NCI-H1092 (cell line): ENCODE measurements around the gene AGO1.

Experiments used
- DNase-seq: peaks from one replicate; lab custom pipeline; 2025; lab: John Stamatoyannopoulos, UW

The AGO1 gene

GRCh38 chr1:35882945-35883634 is at the start of gene AGO1:
Gene AGO1 (plus strand): TSS chr1:35883209. CDS start chr1:35883422, 213 bp downstream.
- peak; percentile 95 for DNase-seq

DNA sequence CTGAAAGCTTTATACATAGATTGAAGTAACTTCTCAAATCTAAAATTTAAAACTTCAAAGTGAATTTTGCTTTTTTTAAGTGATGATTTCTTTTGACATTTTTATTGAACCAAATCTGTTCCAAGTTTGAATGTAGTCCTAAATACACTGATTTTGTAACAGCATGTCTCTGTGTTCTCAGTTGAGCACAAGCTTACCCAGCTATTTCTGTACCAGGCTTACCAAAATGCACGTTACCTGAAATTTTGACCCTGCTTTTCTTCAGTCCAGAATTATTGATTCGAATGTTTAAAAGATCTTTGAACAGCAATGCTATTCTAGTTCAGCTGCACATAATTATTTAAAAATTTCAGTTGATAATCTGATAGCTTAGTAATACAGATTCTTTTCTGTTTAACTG is 49.6 kb upstream of the AGO1 start:
- no peak for DNase-seq

DNA sequence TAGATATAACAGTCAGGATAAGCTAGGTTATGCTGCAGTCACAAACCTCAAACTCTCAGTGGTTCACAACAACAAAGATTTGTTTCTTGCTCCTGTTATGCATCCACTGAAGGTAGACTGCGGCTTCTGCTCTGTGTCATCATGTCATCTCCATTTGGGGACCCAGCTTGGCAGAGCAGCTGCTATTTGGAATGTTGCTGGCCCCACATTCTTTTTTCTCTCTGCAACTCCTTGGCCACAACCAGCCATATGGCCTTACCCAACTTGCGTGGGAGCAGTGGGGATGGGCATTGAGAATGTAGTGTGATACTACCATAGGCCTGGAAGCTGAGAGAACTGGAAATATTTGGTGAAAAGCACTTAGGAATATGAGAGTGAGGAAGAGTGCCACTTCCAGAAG is 48.8 kb upstream of the AGO1 start:
- no peak for DNase-seq

DNA sequence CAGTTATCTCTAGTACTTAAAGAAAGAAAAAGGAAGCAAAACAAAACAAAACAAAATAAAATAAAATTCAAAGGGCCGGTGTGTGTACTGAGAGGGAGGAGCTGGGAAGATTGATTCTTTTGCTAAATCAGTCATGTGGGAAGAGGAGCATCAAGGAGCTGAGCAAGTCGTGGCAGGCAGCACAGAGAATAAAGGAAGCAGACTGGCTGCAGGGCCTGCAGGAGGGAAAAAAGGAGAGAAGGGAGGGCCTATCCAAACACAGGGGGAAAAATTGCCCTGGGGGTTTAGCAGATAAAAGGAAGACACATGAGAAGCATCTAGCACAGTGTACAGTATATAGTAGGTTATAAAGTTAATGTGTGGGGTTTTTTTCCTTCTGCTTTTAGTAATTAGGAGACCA is 47.6 kb upstream of the AGO1 start:
- no peak for DNase-seq

- no peak for DNase-seq
Measured at GRCh38 chr1:35836734-35837133, 46.3 kb upstream of the AGO1 start.

- no peak for DNase-seq
Measured at GRCh38 chr1:35838693-35839245, 44.2 kb upstream of the AGO1 start.

DNA sequence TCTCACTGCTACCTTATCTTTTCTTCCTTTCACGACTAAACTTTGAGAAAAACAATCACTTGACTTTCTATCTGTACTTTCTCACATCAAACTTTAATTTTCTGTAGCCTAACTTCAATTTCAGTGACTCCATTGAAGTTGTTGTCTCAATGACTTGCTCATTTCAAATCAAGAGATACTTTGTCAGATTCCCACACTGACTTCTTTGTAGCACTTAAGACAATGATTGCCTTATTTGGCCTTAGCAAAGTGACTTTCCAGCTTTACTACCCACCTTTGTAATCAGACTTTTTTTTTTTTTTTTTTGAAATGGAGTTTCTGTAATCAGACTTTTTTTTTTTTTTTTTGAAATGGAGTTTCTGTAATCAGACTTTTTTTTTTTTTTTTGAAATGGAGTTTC is 38.2 kb upstream of the AGO1 start:
- no peak for DNase-seq

DNA sequence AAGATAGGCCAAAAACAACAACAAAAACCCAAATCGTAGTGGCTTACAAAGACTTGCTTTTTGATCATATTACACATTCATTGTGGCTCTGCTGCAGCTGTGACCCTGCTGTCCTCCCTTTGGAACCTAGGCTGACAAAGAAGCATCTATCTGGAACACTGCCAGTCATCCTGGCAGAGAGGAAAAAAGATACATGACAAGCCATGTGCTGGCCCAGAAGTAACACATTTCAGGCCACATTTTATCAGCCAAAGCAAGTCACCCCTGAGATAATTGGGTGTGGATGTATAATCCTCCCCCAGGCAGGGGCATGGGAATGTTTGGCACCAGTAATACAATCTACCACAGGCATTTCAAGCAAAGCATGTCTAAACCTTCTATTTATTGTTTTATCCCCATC is 37.2 kb upstream of the AGO1 start:
- no peak for DNase-seq

- no peak for DNase-seq
Measured at GRCh38 chr1:35847935-35848565, 35.0 kb upstream of the AGO1 start.

DNA sequence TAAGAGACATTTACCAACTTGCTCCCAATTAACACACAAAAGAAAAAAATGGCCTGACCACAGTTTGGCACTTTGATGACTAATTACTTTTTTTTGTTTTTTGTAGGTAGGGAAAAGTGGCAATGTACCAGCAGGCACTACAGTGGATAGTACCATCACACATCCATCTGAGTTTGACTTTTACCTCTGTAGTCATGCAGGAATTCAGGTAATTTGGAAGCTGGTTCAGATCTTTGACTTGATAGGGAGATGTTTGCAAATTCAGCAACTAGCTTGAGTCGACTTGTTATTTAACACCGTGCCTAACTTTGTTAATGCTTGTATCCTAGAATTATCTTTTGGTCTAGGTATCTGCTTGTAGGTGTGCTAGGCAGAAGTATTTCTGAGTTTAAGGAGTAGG is 33.0 kb upstream of the AGO1 start:
- no peak for DNase-seq

- no peak for DNase-seq
Measured at GRCh38 chr1:35850716-35851115, 32.3 kb upstream of the AGO1 start.

- no peak for DNase-seq
Measured at GRCh38 chr1:35851132-35851869, 31.7 kb upstream of the AGO1 start.

DNA sequence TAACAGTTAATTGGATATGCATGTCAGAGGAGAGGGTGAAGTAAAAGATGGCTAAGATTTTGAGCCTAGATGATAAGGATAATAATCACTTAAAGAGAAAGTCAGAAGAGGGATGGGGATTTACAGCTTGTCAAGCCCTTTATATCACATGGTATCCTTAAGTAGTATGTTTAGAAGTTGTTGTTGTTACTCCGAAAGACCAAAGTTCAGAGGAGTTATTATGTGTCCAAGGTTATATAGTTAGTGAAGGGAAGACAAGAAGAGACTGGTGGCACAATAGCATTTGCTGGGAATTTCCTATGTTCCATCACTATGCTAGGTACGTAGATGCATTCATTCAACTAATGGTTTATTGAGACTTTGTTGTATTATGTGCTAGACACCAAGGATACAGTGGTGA is 30.8 kb upstream of the AGO1 start:
- no peak for DNase-seq

GRCh38 chr1:35854989-35855700 is 27.9 kb upstream of the AGO1 start:
- DNase-seq: peak; percentile 72

GRCh38 chr1:35856964-35857363 is 26.0 kb upstream of the AGO1 start:
- DNase-seq: no peak

GRCh38 chr1:35857830-35858229 is 25.2 kb upstream of the AGO1 start:
- no peak for DNase-seq

DNA sequence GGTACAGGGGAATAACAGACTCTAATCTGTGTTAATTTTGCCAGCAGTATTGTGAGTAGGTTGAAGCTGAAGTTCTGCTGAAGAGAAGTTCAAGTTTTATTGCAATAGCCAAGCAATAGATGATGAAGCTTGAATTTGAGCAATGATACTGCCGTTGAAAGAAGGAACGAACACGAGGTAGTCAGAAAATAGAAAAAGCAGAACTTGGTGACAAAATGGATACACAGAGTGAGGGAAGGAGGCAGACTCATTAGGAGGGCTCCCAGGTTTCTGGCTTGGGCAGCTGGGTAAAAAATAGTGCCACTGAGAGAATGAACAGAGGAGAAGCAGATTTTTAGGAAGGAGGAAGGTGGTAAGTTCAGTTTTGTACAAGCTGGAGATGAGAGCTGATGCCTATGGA is 22.3 kb upstream of the AGO1 start:
- no peak for DNase-seq

- DNase-seq: no peak
Measured at GRCh38 chr1:35863136-35863535, 19.9 kb upstream of the AGO1 start.

GRCh38 chr1:35863881-35864625 is 19.0 kb upstream of the AGO1 start:
- no peak for DNase-seq

DNA sequence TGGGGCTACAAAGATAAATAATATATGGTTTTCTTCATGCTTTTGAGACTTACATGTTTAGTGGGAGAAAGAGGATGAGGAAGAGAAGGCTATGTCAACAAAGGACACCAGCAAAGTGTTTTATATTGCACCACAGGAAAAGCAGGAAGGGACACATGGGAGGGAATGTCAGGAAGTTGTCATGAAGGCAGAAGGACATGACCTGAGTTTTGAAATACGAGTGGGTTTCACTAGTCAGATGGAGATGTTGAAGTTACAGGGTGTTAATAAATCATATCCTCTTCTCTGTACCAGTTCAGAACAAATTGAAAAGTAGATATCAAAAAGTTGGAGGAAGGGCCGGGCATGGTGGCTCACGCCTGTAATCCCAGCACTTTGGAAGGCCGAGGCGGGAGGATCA is 18.2 kb upstream of the AGO1 start:
- no peak for DNase-seq

DNA sequence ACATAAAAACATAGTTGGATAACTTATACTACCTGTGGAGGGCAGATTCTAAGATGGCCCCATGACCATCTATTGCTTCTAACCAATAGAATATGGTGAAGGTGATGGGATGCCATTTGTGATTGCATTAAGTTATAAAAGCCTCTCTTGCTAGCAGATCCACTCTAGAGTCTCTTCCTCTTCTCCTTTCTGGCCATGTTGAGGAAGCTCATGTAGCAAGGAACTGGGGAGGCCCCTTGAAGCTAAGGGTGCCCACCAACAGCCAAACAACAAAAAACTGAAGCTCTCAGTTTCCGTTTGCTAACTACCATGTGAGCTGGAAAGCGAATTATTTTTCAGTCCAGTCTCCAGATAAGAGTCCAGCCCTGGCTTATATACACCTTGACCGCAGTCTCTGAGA is 16.0 kb upstream of the AGO1 start:
- no peak for DNase-seq
